ENCODE data around the gene RHOBTB1. TPM values are rescaled to one million over a fixed set of nuclear protein-coding genes. Genes with fewer than 3 reads are reported as not detected.
"Not testable (repeated sequence)": the region's sequence is repeated elsewhere in the genome, so short reads cannot be mapped to it uniquely, and the experiment has no call there.

Gene RHOBTB1
- total RNA-seq, 2 experiments from 2014 or later = 0.04 to 0.21 TPM

GRCh38 chr10:60913071-60913470 is 30.9 kb downstream of the RHOBTB1 start:
- ATAC-seq (no peak), DNase-seq (no peak)
- CTCF ChIA-PET = no interaction called here
- intact Hi-C loops (cut with DNase I, micrococcal nuclease) = no loop called here
- H3K9me3 Mint-ChIP-seq (ENCODE audit: low read depth) = no peaks in the 10 kb centered on the region
- POLR2A ChIA-PET = no interaction called here
- H3K27me3 Mint-ChIP-seq = peaks cover 6% of the 10 kb centered on the region
- H3K4me3 Mint-ChIP-seq = no peak overlapping the region
- peaks cover 8% of the 10 kb centered on the region for H3K4me1 Mint-ChIP-seq
- H3K27ac Mint-ChIP-seq = no peak overlapping the region
- no peaks in the 10 kb centered on the region for H3K36me3 Mint-ChIP-seq (ENCODE audit: low read depth)

- Mint-ChIP-seq H3K4me1 (peaks cover 8% of the 10 kb centered on the region), H3K9me3 (ENCODE audit: low read depth) (peaks cover 4% of the 10 kb centered on the region), H3K27ac (no peak overlapping the region), H3K36me3 (ENCODE audit: low read depth) (no peaks in the 10 kb centered on the region), H3K27me3 (peaks cover 6% of the 10 kb centered on the region), H3K4me3 (no peak overlapping the region)
- CTCF ChIA-PET = no interaction called here
- intact Hi-C loops (cut with DNase I, micrococcal nuclease) = no loop called here
- DNase-seq (no peak), ATAC-seq (no peak)
- POLR2A ChIA-PET = no interaction called here
Observed at GRCh38 chr10:60911715-60912114, 32.3 kb downstream of the RHOBTB1 start.

GRCh38 chr10:60911216-60911615 is 32.8 kb downstream of the RHOBTB1 start:
- DNase-seq (no peak), ATAC-seq (no peak)
- H3K27ac Mint-ChIP-seq = no peak overlapping the region
- no peaks in the 10 kb centered on the region for H3K36me3 Mint-ChIP-seq (ENCODE audit: low read depth)
- intact Hi-C loops (cut with DNase I, micrococcal nuclease) = no loop called here
- H3K27me3 Mint-ChIP-seq = peaks cover 6% of the 10 kb centered on the region
- peaks cover 8% of the 10 kb centered on the region for H3K4me1 Mint-ChIP-seq
- no peak overlapping the region for H3K4me3 Mint-ChIP-seq
- ChIA-PET CTCF (interaction anchor here (0.5 kb wide), 1 partner anchor 10 kb away, joined by 3 read pairs; no protein-coding TSS in a partner anchor), POLR2A (no interaction called here)
- H3K9me3 Mint-ChIP-seq (ENCODE audit: low read depth) = peaks cover 4% of the 10 kb centered on the region

GRCh38 chr10:60910543-60910942 is 33.4 kb downstream of the RHOBTB1 start:
- intact Hi-C loops (cut with DNase I, micrococcal nuclease) = no loop called here
- ChIA-PET CTCF (interaction anchor here (0.6 kb wide), 1 partner anchor 15 kb away, joined by 3 read pairs; no protein-coding TSS in a partner anchor), POLR2A (no interaction called here)
- ATAC-seq = no peak
- H3K4me3 Mint-ChIP-seq = no peak overlapping the region
- no peak for DNase-seq
- H3K27me3 Mint-ChIP-seq = peaks cover 6% of the 10 kb centered on the region
- peaks cover 8% of the 10 kb centered on the region for H3K4me1 Mint-ChIP-seq
- no peak overlapping the region for H3K27ac Mint-ChIP-seq
- peaks cover 5% of the 10 kb centered on the region for H3K9me3 Mint-ChIP-seq (ENCODE audit: low read depth)
- H3K36me3 Mint-ChIP-seq (ENCODE audit: low read depth) = no peaks in the 10 kb centered on the region

GRCh38 chr10:60908896-60909295 is 35.1 kb downstream of the RHOBTB1 start:
- Mint-ChIP-seq H3K27ac (no peak overlapping the region), H3K27me3 (peaks cover 6% of the 10 kb centered on the region), H3K9me3 (ENCODE audit: low read depth) (peaks cover 5% of the 10 kb centered on the region), H3K4me1 (peaks cover 8% of the 10 kb centered on the region), H3K36me3 (ENCODE audit: low read depth) (no peaks in the 10 kb centered on the region), H3K4me3 (no peak overlapping the region)
- ChIA-PET POLR2A (no interaction called here), CTCF (interaction anchor here (0.7 kb wide), 1 partner anchor 407 kb away, joined by 3 read pairs; no protein-coding TSS in a partner anchor)
- ATAC-seq (no peak), DNase-seq (no peak)
- intact Hi-C loops (cut with DNase I, micrococcal nuclease) = loop anchor here in 1 of 2 experiments (5.0 kb wide), 1 partner anchor 87 kb away; no protein-coding TSS in a partner anchor

- Mint-ChIP-seq H3K4me1 (peaks cover 8% of the 10 kb centered on the region), H3K27ac (no peak overlapping the region), H3K4me3 (no peak overlapping the region), H3K9me3 (ENCODE audit: low read depth) (peaks cover 5% of the 10 kb centered on the region), H3K36me3 (ENCODE audit: low read depth) (no peaks in the 10 kb centered on the region), H3K27me3 (peaks cover 6% of the 10 kb centered on the region)
- ChIA-PET POLR2A (no interaction called here), CTCF (no interaction called here)
- intact Hi-C loops (cut with DNase I, micrococcal nuclease) = loop anchor here in 1 of 2 experiments (5.0 kb wide), 1 partner anchor 86 kb away; no protein-coding TSS in a partner anchor
- DNase-seq (no peak), ATAC-seq (no peak)
Observed at GRCh38 chr10:60908031-60908430, 36.0 kb downstream of the RHOBTB1 start.

GRCh38 chr10:60907236-60907635 is 36.7 kb downstream of the RHOBTB1 start:
- ChIA-PET POLR2A (no interaction called here), CTCF (no interaction called here)
- Mint-ChIP-seq H3K36me3 (ENCODE audit: low read depth) (no peaks in the 10 kb centered on the region), H3K4me3 (no peak overlapping the region), H3K4me1 (peaks cover 8% of the 10 kb centered on the region), H3K9me3 (ENCODE audit: low read depth) (peaks cover 5% of the 10 kb centered on the region), H3K27ac (no peak overlapping the region), H3K27me3 (peaks cover 6% of the 10 kb centered on the region)
- ATAC-seq = no peak
- intact Hi-C loops (cut with DNase I, micrococcal nuclease) = loop anchor here in 1 of 2 experiments (5.0 kb wide), 1 partner anchor 85 kb away; no protein-coding TSS in a partner anchor
- no peak for DNase-seq

- H3K4me1 Mint-ChIP-seq; H3K9me3 Mint-ChIP-seq (ENCODE audit: low read depth); H3K4me3 Mint-ChIP-seq; H3K36me3 Mint-ChIP-seq (ENCODE audit: low read depth); POLR2A ChIA-PET; H3K27me3 Mint-ChIP-seq; DNase-seq; CTCF ChIA-PET; H3K27ac Mint-ChIP-seq; ATAC-seq: not testable (repeated sequence)
- intact Hi-C loops (cut with DNase I, micrococcal nuclease) = loop anchor here in 1 of 2 experiments (5.0 kb wide), 1 partner anchor 85 kb away; no protein-coding TSS in a partner anchor
Observed at GRCh38 chr10:60906825-60907224, 37.2 kb downstream of the RHOBTB1 start.

GRCh38 chr10:60906411-60906810 is 37.6 kb downstream of the RHOBTB1 start:
- Mint-ChIP-seq H3K4me3 (no peak overlapping the region), H3K9me3 (ENCODE audit: low read depth) (peaks cover 5% of the 10 kb centered on the region), H3K36me3 (ENCODE audit: low read depth) (no peaks in the 10 kb centered on the region), H3K27ac (no peak overlapping the region), H3K4me1 (peaks cover 8% of the 10 kb centered on the region), H3K27me3 (peaks cover 6% of the 10 kb centered on the region)
- ChIA-PET CTCF (no interaction called here), POLR2A (no interaction called here)
- intact Hi-C loops (cut with DNase I, micrococcal nuclease) = loop anchor here in 1 of 2 experiments (5.0 kb wide), 1 partner anchor 84 kb away; no protein-coding TSS in a partner anchor
- no peak for DNase-seq
- ATAC-seq = no peak

- no peaks in the 10 kb centered on the region for H3K36me3 Mint-ChIP-seq (ENCODE audit: low read depth)
- no peak for ATAC-seq
- CTCF ChIA-PET = no interaction called here
- no peak overlapping the region for H3K27ac Mint-ChIP-seq
- no peak overlapping the region for H3K4me3 Mint-ChIP-seq
- H3K27me3 Mint-ChIP-seq = peaks cover under 1% of the 10 kb centered on the region
- no peak for DNase-seq
- POLR2A ChIA-PET = no interaction called here
- peaks cover 5% of the 10 kb centered on the region for H3K9me3 Mint-ChIP-seq (ENCODE audit: low read depth)
- intact Hi-C loops (cut with DNase I, micrococcal nuclease) = loop anchor here in 1 of 2 experiments (5.0 kb wide), 1 partner anchor 83 kb away; no protein-coding TSS in a partner anchor
- H3K4me1 Mint-ChIP-seq = peaks cover 2% of the 10 kb centered on the region
Observed at GRCh38 chr10:60905580-60905979, 38.4 kb downstream of the RHOBTB1 start.

GRCh38 chr10:60903096-60903495 is 40.9 kb downstream of the RHOBTB1 start:
- H3K27ac Mint-ChIP-seq = no peak overlapping the region
- H3K36me3 Mint-ChIP-seq (ENCODE audit: low read depth) = no peaks in the 10 kb centered on the region
- ATAC-seq = no peak
- intact Hi-C loops (cut with DNase I, micrococcal nuclease) = no loop called here
- POLR2A ChIA-PET = no interaction called here
- peaks cover 5% of the 10 kb centered on the region for H3K9me3 Mint-ChIP-seq (ENCODE audit: low read depth)
- CTCF ChIA-PET = no interaction called here
- no peak for DNase-seq
- no peaks in the 10 kb centered on the region for H3K4me1 Mint-ChIP-seq
- no peak overlapping the region for H3K4me3 Mint-ChIP-seq
- H3K27me3 Mint-ChIP-seq = no peaks in the 10 kb centered on the region

- CTCF ChIA-PET = interaction anchor here (1.4 kb wide), 1 partner anchor 19 kb away, joined by 4 read pairs; no protein-coding TSS in a partner anchor
- DNase-seq (no peak), ATAC-seq (no peak)
- intact Hi-C loops (cut with DNase I, micrococcal nuclease) = no loop called here
- no peak overlapping the region for H3K27ac Mint-ChIP-seq
- no peak overlapping the region for H3K4me3 Mint-ChIP-seq
- H3K36me3 Mint-ChIP-seq (ENCODE audit: low read depth) = no peaks in the 10 kb centered on the region
- H3K9me3 Mint-ChIP-seq (ENCODE audit: low read depth) = peaks cover 1% of the 10 kb centered on the region
- H3K4me1 Mint-ChIP-seq = no peaks in the 10 kb centered on the region
- POLR2A ChIA-PET = no interaction called here
- no peaks in the 10 kb centered on the region for H3K27me3 Mint-ChIP-seq
Observed at GRCh38 chr10:60901561-60902235, 42.3 kb downstream of the RHOBTB1 start.

Data from activated CD4-positive, alpha-beta T cell treated with anti-CD3 and anti-CD28 coated beads for 36 hours (primary cell).